HUES64 (cell line): ENCODE results near the gene PUS3.
A peak's percentile ranks its signal among the peaks of the same experiment; 100 is the strongest.

ENCODE experiments used
- H3K27ac ChIP-seq: 2 replicates; pipeline ENCODE4 v1.7.0; 2013; ENCODE audit warnings: low read depth, low read length, inconsistent platforms
- H3K27me3 ChIP-seq: 2 replicates; pipeline ENCODE4 v1.6.1; 2013; ENCODE audit warnings: mild to moderate bottlenecking, low read length; ENCODE audit not compliant: insufficient read depth
- H3K36me3 ChIP-seq: 2 replicates; pipeline ENCODE4 v1.6.1; 2013; ENCODE audit warnings: mild to moderate bottlenecking, low read length; ENCODE audit not compliant: insufficient read depth
- H3K4me1 ChIP-seq: 2 replicates; pipeline ENCODE4 v1.6.1; 2013; ENCODE audit warnings: mild to moderate bottlenecking, low read length, moderate library complexity; ENCODE audit not compliant: insufficient read depth
- H3K4me3 ChIP-seq: 2 replicates; pipeline ENCODE4 v1.5.1; 2013; ENCODE audit warnings: mild to moderate bottlenecking, low read length, moderate library complexity
- H3K9ac ChIP-seq: 2 replicates; pipeline ENCODE4 v1.6.1; 2013; ENCODE audit warnings: mild to moderate bottlenecking, low read depth, low read length
- H3K9me3 ChIP-seq: 2 replicates; pipeline ENCODE4 v1.6.1; 2013; ENCODE audit warnings: low read depth, low read length; ENCODE audit not compliant: insufficient read depth
- WGBS: fragments of 150-250, 120-280 bp; methylation state at CpG from one replicate; pipeline ENCODE4 v1.1.7; 2013; ENCODE audit warnings: missing lambda C conversion rate; 5-methylcytosine and 5-hydroxymethylcytosine counted together

PUS3 gene

DNA sequence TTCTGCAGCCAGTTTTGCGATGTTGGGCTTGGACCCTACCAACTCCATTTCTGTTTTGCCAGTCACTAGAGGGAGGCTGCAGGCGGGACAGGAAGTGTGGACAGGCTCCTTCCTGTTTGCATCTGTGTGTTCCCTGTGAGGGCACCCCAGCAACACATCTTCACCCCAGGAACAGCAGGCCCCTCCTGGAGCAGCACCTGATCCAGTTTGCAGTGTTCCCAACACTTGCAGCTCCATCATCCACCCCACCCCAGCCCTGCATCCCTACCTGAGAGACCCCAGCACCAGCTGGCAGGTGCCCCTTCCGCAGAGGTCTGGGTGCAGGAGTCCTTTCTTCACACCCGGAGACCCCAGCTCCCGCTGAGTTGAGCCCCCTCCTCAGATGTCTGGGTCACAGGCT lies 35.4 kb upstream of the PUS3 start:
- no peak overlapping the region for H3K9ac ChIP-seq
- no peaks in the 10 kb centered on the region for H3K9me3 ChIP-seq
- peaks cover 13% of the 10 kb centered on the region for H3K4me1 ChIP-seq
- H3K27me3 ChIP-seq, result no peaks in the 10 kb centered on the region
- H3K36me3 ChIP-seq, result no peaks in the 10 kb centered on the region
- no peak overlapping the region for H3K27ac ChIP-seq
- H3K4me3 ChIP-seq, result no peak overlapping the region
- 94% methylated on average over 5 of the region's 5 CpGs for WGBS

DNA sequence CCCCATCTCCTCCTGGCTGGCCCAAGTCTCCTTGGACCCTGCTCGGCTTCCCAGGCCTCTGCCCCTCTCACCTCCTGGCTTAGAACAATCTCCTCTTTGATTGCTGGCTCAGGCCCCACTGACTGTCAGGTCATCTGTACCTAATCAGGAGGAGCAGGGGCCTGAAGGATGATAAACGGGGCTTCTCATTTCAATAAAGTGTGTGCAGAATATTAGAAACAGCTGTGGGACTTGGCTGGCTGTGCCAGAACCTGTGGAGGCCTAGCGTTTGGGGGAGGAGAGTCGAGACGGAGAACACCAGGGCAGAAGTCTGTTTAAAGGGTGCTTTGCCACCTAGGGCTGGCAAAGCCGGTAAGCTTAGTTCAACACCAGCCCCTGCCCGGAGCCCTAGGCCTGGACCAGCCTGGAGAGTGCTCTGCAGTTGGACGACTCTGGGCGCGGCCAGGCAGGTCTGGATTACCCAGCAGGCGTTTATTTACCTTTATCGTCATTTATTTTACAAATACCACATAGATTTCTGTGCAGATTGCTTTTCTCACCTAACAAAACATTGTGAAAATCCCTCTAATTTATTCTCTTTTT lies 32.7 kb upstream of the PUS3 start:
- H3K36me3 ChIP-seq, result no peaks in the 10 kb centered on the region
- 91% methylated on average over 12 of the region's 12 CpGs for WGBS
- H3K4me1 ChIP-seq, result peaks cover 24% of the 10 kb centered on the region
- H3K27ac ChIP-seq, result no peak overlapping the region
- H3K9me3 ChIP-seq, result no peaks in the 10 kb centered on the region
- no peak overlapping the region for H3K4me3 ChIP-seq
- no peaks in the 10 kb centered on the region for H3K27me3 ChIP-seq
- no peak overlapping the region for H3K9ac ChIP-seq

DNA sequence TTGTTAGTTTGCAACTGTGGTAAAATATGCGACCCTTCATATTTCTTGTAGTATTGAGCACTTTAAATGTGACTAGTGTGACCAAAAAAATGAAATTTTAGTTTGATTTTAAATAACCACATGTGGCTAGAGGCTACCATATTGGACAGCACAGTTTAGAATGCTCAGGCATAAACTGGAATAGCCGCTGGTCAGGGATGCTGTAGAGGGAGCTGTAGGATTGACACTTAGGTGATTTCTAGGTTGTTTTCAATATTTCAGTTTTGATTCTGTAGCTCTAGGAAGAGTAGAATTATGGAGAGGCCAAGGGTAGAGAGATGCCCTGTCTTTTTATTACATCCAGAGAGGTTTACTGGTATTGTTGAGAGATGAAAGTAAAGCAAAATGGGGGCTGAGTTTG lies 32.0 kb upstream of the PUS3 start:
- Histone ChIP-seq H3K27me3 (no peaks in the 10 kb centered on the region), H3K27ac (no peak overlapping the region), H3K4me3 (no peak overlapping the region), H3K4me1 (peaks cover 24% of the 10 kb centered on the region), H3K9me3 (no peaks in the 10 kb centered on the region), H3K36me3 (no peaks in the 10 kb centered on the region), H3K9ac (no peak overlapping the region)
- WGBS, result 93% methylated on average over 2 of the region's 2 CpGs

DNA sequence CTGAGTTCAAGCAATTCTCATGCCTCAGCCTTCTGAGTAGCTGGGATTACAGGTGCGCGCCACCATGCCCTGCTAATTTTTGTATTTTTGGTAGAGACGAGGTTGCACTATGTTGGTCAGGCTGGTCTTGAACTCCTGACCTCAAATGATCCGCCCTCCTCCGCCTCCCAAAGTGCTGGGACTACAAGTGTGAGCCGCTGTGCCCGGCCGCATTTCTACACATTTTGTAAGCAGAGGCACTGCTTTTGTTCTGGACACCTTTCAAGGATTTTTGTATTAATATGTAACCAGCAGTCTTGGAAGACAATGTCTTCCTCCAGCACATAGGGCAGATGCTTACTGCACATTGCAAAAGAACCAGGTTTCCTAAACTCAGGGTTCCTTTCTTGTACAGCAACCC lies 31.5 kb upstream of the PUS3 start:
- H3K4me3 ChIP-seq, result no peak overlapping the region
- WGBS, result 98% methylated on average over 8 of the region's 8 CpGs

DNA sequence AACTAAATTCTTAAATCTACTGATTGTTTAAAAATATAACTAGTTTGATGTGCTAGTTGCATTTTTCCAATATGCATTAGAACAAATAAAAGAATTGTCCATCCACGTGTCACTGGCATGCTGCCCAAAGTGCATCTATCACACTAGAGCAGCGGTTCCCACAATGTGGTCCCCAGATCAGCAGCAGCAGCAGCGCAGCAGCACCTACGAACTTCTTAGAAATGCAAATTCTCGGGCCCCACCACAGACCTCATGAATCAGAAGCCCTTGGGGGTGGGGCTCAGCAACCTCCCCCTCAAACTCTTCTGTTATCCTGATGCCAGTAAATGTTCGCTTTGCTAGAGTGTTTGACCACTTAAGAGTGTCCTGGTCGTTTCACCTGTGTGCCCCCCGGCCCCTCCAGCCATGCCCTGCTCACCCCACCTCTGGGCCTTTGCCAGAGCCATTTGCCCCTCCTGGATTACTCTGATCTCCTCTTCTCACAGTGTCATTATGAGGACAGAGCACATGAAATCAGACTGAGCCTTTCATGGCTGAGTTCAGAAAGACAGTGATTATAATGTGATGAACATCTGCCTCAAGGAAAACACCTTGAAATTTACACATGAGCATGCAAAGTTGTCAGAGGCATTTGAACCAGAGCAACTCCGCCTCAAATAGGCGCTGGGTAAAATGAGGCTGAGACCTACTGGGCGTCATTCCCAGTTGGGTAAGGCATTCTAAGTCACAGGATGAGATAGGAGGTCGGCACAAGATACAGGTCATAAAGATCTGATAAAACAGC lies 30.2 kb upstream of the PUS3 start:
- Histone ChIP-seq H3K9ac (0 out of 2 replicates have a peak overlapping the region, but pooled peaks have one; percentile 2), H3K9me3 (no peaks in the 10 kb centered on the region), H3K27ac (peak overlapping the region; percentile 32)

More for the DNA sequence above, 31.5 kb upstream of the PUS3 start:
- H3K36me3 ChIP-seq, result no peaks in the 10 kb centered on the region
- H3K27ac ChIP-seq, result no peak overlapping the region
- no peaks in the 10 kb centered on the region for H3K9me3 ChIP-seq
- H3K27me3 ChIP-seq, result no peaks in the 10 kb centered on the region
- H3K9ac ChIP-seq, result no peak overlapping the region
- peaks cover 24% of the 10 kb centered on the region for H3K4me1 ChIP-seq

DNA sequence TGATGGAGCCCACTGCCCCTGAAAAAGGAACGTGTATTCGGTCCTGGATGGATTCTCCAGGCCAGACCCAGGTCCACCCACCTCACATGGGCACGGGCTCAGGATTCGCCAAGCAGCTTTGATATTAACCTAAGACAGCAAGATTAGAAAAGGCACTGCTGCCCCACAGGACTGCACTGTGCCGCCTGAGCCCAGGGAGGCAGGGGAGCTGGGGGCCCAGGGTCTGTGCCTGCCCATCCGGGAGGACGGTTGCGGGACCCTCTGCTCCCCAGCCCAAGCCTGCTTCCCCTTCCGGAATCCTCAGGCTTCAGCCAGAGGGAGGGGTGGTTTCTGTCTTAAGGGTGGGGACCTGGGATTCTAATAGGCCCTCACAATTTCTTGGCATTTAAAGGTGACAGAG lies 29.3 kb upstream of the PUS3 start:
- Histone ChIP-seq H3K27me3 (no peaks in the 10 kb centered on the region), H3K27ac (no peak overlapping the region), H3K9me3 (no peaks in the 10 kb centered on the region), H3K9ac (no peak overlapping the region), H3K4me3 (no peak overlapping the region), H3K36me3 (no peaks in the 10 kb centered on the region), H3K4me1 (peaks cover 24% of the 10 kb centered on the region)
- 81% methylated on average over 9 of the region's 9 CpGs for WGBS

More for the DNA sequence above, 30.2 kb upstream of the PUS3 start:
- no peaks in the 10 kb centered on the region for H3K27me3 ChIP-seq
- no peak overlapping the region for H3K4me3 ChIP-seq
- WGBS, result 45% methylated on average over 12 of the region's 12 CpGs
- H3K4me1 ChIP-seq, result peaks cover 24% of the 10 kb centered on the region
- H3K36me3 ChIP-seq, result no peaks in the 10 kb centered on the region

DNA sequence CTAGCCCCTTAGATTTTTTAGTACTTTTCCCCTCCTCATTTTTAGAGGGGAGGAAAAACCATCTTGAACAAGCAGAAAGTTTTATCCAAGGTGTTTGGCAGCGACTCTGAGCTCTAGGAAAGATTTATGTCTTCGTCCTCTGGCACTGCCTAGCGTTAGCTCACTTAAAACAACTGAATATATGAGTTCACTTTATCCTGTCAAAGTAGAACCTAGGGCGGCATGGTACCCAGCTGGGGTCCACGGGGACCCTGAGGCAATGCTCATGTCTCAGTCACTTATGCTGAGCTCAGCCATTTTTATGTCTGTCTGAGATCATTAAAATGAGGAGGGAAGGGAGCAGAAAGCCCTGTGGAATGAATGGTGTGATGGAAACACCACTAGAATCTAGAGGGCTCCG lies 28.7 kb upstream of the PUS3 start:
- H3K4me3 ChIP-seq, result no peak overlapping the region
- no peaks in the 10 kb centered on the region for H3K27me3 ChIP-seq
- H3K36me3 ChIP-seq, result no peaks in the 10 kb centered on the region
- H3K4me1 ChIP-seq, result peaks cover 24% of the 10 kb centered on the region
- 91% methylated on average over 6 of the region's 6 CpGs for WGBS
- H3K9ac ChIP-seq, result no peak overlapping the region
- H3K9me3 ChIP-seq, result no peaks in the 10 kb centered on the region
- H3K27ac ChIP-seq, result no peak overlapping the region

DNA sequence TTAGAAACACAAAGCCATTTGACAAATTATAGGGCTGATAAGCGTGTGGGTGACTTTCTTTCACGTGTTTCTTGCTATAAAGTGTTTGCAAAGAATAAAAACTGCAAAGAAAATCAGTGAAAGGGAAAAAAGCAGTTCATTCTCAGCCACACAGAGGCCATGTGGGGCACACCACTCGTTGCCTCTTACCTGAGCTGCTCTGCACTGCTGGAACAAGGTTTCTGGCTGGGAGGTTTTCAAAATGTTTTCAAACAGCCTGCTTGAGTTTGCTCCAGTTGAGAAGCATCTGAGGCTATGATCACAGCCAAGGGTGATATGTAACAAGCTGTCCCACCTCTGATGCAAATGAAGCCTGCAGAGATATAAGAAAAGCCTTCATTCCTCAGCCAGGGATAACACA lies 28.1 kb upstream of the PUS3 start:
- Histone ChIP-seq H3K9me3 (no peaks in the 10 kb centered on the region), H3K27ac (no peak overlapping the region), H3K27me3 (no peaks in the 10 kb centered on the region), H3K36me3 (no peaks in the 10 kb centered on the region), H3K4me1 (peaks cover 24% of the 10 kb centered on the region), H3K4me3 (no peak overlapping the region), H3K9ac (no peak overlapping the region)
- 70% methylated on average over 3 of the region's 3 CpGs for WGBS

DNA sequence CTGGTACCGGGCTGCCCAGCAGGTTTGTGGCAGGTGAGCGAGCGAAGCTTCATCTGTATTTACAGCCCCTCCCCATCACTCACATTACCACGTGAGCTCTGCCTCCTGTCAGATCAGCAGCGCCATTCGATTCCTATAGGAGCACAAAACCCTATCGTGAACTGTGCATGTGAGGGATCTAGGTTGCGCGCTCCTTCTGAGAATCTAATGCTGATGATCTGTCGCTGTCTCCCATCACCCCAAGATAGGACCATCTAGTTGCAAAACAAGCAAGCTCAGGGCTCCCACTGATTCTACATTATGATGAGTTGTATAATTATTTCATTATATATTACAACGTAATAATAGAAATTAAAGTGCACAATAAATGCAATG lies 27.1 kb upstream of the PUS3 start:
- Histone ChIP-seq H3K9me3 (no peaks in the 10 kb centered on the region), H3K27me3 (no peaks in the 10 kb centered on the region), H3K27ac (no peak overlapping the region), H3K4me3 (no peak overlapping the region), H3K4me1 (peaks cover 28% of the 10 kb centered on the region), H3K36me3 (no peaks in the 10 kb centered on the region), H3K9ac (no peak overlapping the region)
- WGBS, result 94% methylated on average over 10 of the region's 11 CpGs

DNA sequence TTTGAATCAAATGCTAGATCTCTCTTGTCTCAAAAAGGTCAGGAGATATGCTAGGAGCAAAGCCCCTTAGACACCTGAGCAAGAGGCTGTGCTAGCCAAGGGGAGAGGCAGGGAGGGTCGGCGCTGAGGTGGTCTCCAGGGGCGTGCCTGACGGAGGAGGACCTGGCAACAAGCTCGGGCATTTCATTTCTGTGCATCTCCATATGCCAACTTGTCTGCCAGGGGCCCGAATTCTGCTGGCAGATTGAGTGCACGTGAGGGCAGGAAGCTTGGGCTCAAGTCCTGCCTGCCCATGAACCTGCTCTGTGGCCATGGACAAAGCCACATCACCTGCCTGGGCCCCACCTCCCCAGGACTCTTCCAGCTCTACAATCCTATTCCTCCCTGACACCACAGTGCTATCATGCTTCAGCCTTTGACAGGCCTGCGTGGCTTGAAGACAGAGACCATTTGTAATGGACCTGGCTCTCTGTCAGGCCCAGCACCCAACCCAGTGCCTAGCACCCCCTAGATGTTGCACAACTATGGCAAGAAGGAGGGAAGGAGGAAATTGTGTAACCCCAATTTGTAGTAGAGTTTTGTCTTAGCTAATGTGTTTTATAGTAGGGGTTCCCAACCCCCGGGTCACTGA lies 26.6 kb upstream of the PUS3 start:
- Histone ChIP-seq H3K9ac (no peak overlapping the region), H3K36me3 (no peaks in the 10 kb centered on the region), H3K4me1 (peaks cover 33% of the 10 kb centered on the region), H3K9me3 (no peaks in the 10 kb centered on the region), H3K4me3 (no peak overlapping the region), H3K27me3 (no peaks in the 10 kb centered on the region), H3K27ac (no peak overlapping the region)
- 90% methylated on average over 9 of the region's 9 CpGs for WGBS

DNA sequence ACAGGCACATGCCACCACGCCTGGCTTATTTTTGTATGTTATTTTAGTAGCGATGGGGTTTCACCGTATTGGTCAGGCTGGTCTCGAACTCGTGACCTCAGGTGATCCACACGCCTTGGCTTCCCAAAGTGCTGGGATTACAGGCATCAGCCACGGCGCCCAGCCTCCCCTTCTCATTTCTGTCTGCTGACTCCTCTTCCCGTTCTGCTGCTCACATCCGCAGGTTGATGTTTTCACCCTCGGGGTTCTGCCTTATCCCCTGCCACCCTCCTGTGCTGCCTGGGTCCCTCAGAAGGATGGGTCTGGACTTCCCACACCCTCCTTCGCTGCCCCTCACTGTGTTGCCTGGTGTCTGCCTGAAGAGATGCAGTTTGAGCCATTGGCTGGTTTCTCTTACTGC lies 23.7 kb upstream of the PUS3 start:
- Histone ChIP-seq H3K36me3 (no peaks in the 10 kb centered on the region), H3K4me3 (no peak overlapping the region), H3K27ac (no peak overlapping the region), H3K9me3 (no peaks in the 10 kb centered on the region), H3K9ac (no peak overlapping the region), H3K27me3 (no peaks in the 10 kb centered on the region), H3K4me1 (peaks cover 14% of the 10 kb centered on the region)
- whole genome bisulfite sequencing, result 93% methylated on average over 12 of the region's 12 CpGs
